Measurements from ENCODE around the gene NTN1.

NTN1 gene

GRCh38 chr17:9204637-9205329 is 183.5 kb downstream of the NTN1 start:
- DNase-seq (ENCODE audit: low read depth): no peak
- no peak overlapping the region for H3K4me3 ChIP-seq (ENCODE audit: low read depth, low read length)

- no peak for DNase-seq (ENCODE audit: low read depth)
- no peak overlapping the region for H3K4me3 ChIP-seq (ENCODE audit: low read depth, low read length)
These were observed 184.5 kb downstream of the NTN1 start for GRCh38 chr17:9205520-9206409.

- no peak overlapping the region for H3K4me3 ChIP-seq (ENCODE audit: low read depth, low read length)
- DNase-seq (ENCODE audit: low read depth): no peak
These were observed 185.0 kb downstream of the NTN1 start for GRCh38 chr17:9206410-9206703.

- no peak for DNase-seq (ENCODE audit: low read depth)
These were observed 185.5 kb downstream of the NTN1 start for GRCh38 chr17:9206741-9207332.

GRCh38 chr17:9208381-9209105 is 187.2 kb downstream of the NTN1 start:
- H3K4me3 ChIP-seq (ENCODE audit: low read depth, low read length): no peak overlapping the region
- DNase-seq (ENCODE audit: low read depth): no peak

More at GRCh38 chr17:9206741-9207332, 185.5 kb downstream of the NTN1 start:
- no peak overlapping the region for H3K4me3 ChIP-seq (ENCODE audit: low read depth, low read length)

- H3K4me3 ChIP-seq (ENCODE audit: low read depth, low read length): no peak overlapping the region
- DNase-seq (ENCODE audit: low read depth): no peak
These were observed 188.0 kb downstream of the NTN1 start for GRCh38 chr17:9209347-9209746.

- no peak overlapping the region for H3K4me3 ChIP-seq (ENCODE audit: low read depth, low read length)
- no peak for DNase-seq (ENCODE audit: low read depth)
These were observed 188.6 kb downstream of the NTN1 start for GRCh38 chr17:9209781-9210370.

GRCh38 chr17:9211133-9211765 is 189.9 kb downstream of the NTN1 start:
- H3K4me3 ChIP-seq (ENCODE audit: low read depth, low read length): no peak overlapping the region
- no peak for DNase-seq (ENCODE audit: low read depth)

GRCh38 chr17:9212376-9213302 is 191.3 kb downstream of the NTN1 start:
- DNase-seq (ENCODE audit: low read depth): no peak
- no peak overlapping the region for H3K4me3 ChIP-seq (ENCODE audit: low read depth, low read length)

GRCh38 chr17:9213303-9213640 is 192.0 kb downstream of the NTN1 start:
- H3K4me3 ChIP-seq (ENCODE audit: low read depth, low read length): no peak overlapping the region
- no peak for DNase-seq (ENCODE audit: low read depth)

- H3K4me3 ChIP-seq (ENCODE audit: low read depth, low read length): no peak overlapping the region
- no peak for DNase-seq (ENCODE audit: low read depth)
These were observed 194.2 kb downstream of the NTN1 start for GRCh38 chr17:9215465-9215864.

GRCh38 chr17:9217151-9218056 is 196.1 kb downstream of the NTN1 start:
- no peak overlapping the region for H3K4me3 ChIP-seq (ENCODE audit: low read depth, low read length)
- DNase-seq (ENCODE audit: low read depth): no peak

GRCh38 chr17:9218064-9218635 is 196.8 kb downstream of the NTN1 start:
- H3K4me3 ChIP-seq (ENCODE audit: low read depth, low read length): no peak overlapping the region
- no peak for DNase-seq (ENCODE audit: low read depth)

GRCh38 chr17:9218911-9219310 is 197.6 kb downstream of the NTN1 start:
- no peak overlapping the region for H3K4me3 ChIP-seq (ENCODE audit: low read depth, low read length)
- no peak for DNase-seq (ENCODE audit: low read depth)

- no peak overlapping the region for H3K4me3 ChIP-seq (ENCODE audit: low read depth, low read length)
- no peak for DNase-seq (ENCODE audit: low read depth)
These were observed 198.5 kb downstream of the NTN1 start for GRCh38 chr17:9219631-9220397.

- DNase-seq (ENCODE audit: low read depth): no peak
- no peak overlapping the region for H3K4me3 ChIP-seq (ENCODE audit: low read depth, low read length)
These were observed 199.3 kb downstream of the NTN1 start for GRCh38 chr17:9220398-9221146.

All from skeletal muscle cell (primary cell).